ENCODE results near the gene FAM89A. TPM values are rescaled to one million over a fixed set of nuclear protein-coding genes. Genes with fewer than 3 reads are reported as not detected.

Gene FAM89A
- polyA plus RNA-seq, 1 experiment: 15.6 TPM

- POLR2A ChIA-PET: no interaction called here
- TF ChIP-seq CTCF (IDR thresholded peaks at IDR 0.05; ENCODE audit: insufficient read depth, low read depth, low read length): no peak
- Histone ChIP-seq H3K27me3 (ENCODE audit: control insufficient read depth, insufficient read depth, low read length) (no peaks in the 10 kb centered on the region), H3K36me3 (ENCODE audit: control insufficient read depth, insufficient read depth, low read length) (peaks cover 2% of the 10 kb centered on the region; the same call in 1 of the 2 replicates), H3K4me3 (ENCODE audit: low read depth, low read length) (no peak overlapping the region)
- CTCF ChIA-PET: no interaction called here
- no peak for DNase-seq (ENCODE audit: low read depth)
Measured at GRCh38 chr1:231019711-231020110, 20.3 kb downstream of the FAM89A start.

DNA sequence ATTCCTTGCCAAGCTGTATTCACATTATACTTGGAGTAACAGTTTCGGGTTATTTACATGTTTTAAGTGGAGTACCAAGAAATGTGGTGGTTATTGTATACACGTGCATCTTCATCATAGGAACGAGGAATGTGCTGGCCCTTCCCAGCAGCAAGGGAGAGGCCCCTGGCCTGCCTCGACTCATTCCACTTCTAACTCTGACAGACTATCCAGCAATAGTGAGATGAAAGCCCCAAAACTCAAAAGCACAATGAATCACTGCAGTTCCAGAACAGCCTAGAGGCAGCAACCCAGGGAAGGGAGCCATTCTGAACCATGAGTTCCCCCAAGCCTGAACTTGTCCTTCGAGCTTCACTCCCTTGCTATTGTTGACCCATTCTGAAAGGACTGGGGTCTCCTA lies 23.1 kb downstream of the FAM89A start:
- H3K4me3 ChIP-seq (ENCODE audit: low read depth, low read length): no peak overlapping the region
- no peaks in the 10 kb centered on the region for H3K27me3 ChIP-seq (ENCODE audit: control insufficient read depth, insufficient read depth, low read length)
- ChIA-PET POLR2A (no interaction called here), CTCF (interaction anchor here (1.3 kb wide), 1 partner anchor 190 kb away, joined by 5 read pairs; no protein-coding TSS in a partner anchor)
- no peak for TF ChIP-seq CTCF (IDR thresholded peaks at IDR 0.05; ENCODE audit: insufficient read depth, low read depth, low read length)
- DNase-seq (ENCODE audit: low read depth): no peak
- H3K36me3 ChIP-seq (ENCODE audit: control insufficient read depth, insufficient read depth, low read length): peaks cover 2% of the 10 kb centered on the region; the same call in 1 of the 2 replicates

GRCh38 chr1:231016234-231016633 lies 23.8 kb downstream of the FAM89A start:
- Histone ChIP-seq H3K27me3 (ENCODE audit: control insufficient read depth, insufficient read depth, low read length) (no peaks in the 10 kb centered on the region), H3K36me3 (ENCODE audit: control insufficient read depth, insufficient read depth, low read length) (peaks cover 2% of the 10 kb centered on the region; the same call in 1 of the 2 replicates), H3K4me3 (ENCODE audit: low read depth, low read length) (no peak overlapping the region)
- CTCF ChIA-PET: interaction anchor here (1.3 kb wide), 1 partner anchor 191 kb away, joined by 5 read pairs; no protein-coding TSS in a partner anchor
- no peak for TF ChIP-seq CTCF (IDR thresholded peaks at IDR 0.05; ENCODE audit: insufficient read depth, low read depth, low read length)
- POLR2A ChIA-PET: no interaction called here
- no peak for DNase-seq (ENCODE audit: low read depth)

DNA sequence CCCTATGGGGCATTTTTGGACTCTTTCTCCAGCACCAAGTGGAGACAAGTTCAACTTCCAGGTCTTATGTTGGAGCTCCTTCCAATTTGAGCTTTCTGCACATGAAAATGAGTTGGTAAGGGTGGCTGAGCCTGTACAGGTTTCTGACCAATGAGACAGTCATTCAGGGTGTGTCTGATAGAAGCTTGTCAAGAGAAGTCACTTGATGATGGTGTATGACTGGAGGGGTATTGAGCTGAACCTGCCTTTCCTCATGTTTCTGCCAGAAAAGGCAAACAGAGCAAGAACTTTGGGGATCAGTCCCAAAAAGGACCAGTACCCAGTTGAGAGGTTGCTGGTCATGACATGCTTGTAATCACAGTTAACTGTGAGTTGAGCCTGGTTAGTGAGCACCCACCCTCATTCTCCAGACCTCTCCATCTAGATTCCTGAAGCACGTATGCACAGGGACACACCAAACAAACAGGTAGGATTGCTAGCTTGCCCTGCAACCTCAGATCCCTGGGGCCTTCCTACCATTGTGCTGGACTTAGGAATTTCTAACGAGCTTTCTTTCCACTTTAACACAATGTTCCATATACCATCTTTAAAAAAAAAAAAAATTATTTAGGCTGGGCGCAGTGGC lies 26.6 kb downstream of the FAM89A start:
- Histone ChIP-seq H3K4me3 (ENCODE audit: low read depth, low read length) (no peak overlapping the region), H3K27me3 (ENCODE audit: control insufficient read depth, insufficient read depth, low read length) (no peaks in the 10 kb centered on the region), H3K36me3 (ENCODE audit: control insufficient read depth, insufficient read depth, low read length) (no peaks in the 10 kb centered on the region)
- ChIA-PET POLR2A (no interaction called here), CTCF (no interaction called here)
- DNase-seq (ENCODE audit: low read depth): no peak
- no peak for TF ChIP-seq CTCF (IDR thresholded peaks at IDR 0.05; ENCODE audit: insufficient read depth, low read depth, low read length)

DNA sequence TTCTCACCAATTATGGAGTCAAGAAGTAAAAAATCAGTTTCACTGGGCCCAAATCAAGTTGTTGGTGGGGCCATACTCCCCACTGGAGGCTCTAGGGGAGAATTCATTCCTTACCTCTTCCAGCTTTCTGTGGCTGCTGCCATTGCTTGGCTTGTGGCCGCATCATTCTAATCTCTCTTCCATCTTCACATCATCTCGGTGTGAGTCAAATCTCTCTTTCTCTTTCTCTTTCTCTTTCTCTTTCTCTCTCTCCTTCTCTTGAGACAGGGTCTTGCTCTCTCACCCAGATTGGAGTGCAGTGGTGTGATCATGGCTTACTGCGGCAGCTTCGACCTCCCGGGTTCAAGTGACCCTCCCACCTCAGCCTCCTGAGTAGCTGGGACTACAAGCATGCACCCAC lies 28.1 kb downstream of the FAM89A start:
- POLR2A ChIA-PET: no interaction called here
- TF ChIP-seq CTCF (IDR thresholded peaks at IDR 0.05; ENCODE audit: insufficient read depth, low read depth, low read length): no peak
- CTCF ChIA-PET: no interaction called here
- no peaks in the 10 kb centered on the region for H3K36me3 ChIP-seq (ENCODE audit: control insufficient read depth, insufficient read depth, low read length)
- DNase-seq (ENCODE audit: low read depth): no peak
- no peaks in the 10 kb centered on the region for H3K27me3 ChIP-seq (ENCODE audit: control insufficient read depth, insufficient read depth, low read length)
- H3K4me3 ChIP-seq (ENCODE audit: low read depth, low read length): no peak overlapping the region

Measured in BJ (cell line).